Heart right ventricle (tissue), 16 donors: ENCODE measurements around the gene SPNS3. TPM values are rescaled to one million over a fixed set of nuclear protein-coding genes. Genes with fewer than 3 reads are reported as not detected.

Source experiments
- ATAC-seq, 8 donors: fragments of 200-7000 bp; cut with Tn5 transposase; one replicate each; pipeline ENCODE4 v1.9.1; 2020; ENCODE audit warnings: mild to moderate bottlenecking in 8 of 8, moderate library complexity in 8 of 8, moderate number of reproducible peaks in 1 of 8
- DNase-seq, 2 donors: peaks; one replicate each; pipeline ENCODE4 v3.0.0-alpha.2; 2020
- H3K27ac ChIP-seq, 10 donors: fragments of 200-600 bp; sonication (generic) in 2 of 10; one replicate each; pipeline versions ENCODE4 v1.5.0 to v1.8.0; 2020 to 2022; ENCODE audit warnings: mild to moderate bottlenecking in 3 of 10
- H3K27me3 ChIP-seq, 7 donors: fragments of 200-600 bp; one replicate each; pipeline ENCODE4 v1.8.0; 2021 to 2022; ENCODE audit warnings: mild to moderate bottlenecking in 2 of 7
- H3K36me3 ChIP-seq, 9 donors: fragments of 200-600 bp; sonication (generic) in 1 of 9; one replicate each; pipeline versions ENCODE4 v1.5.0 to v1.8.0; 2020 to 2022; ENCODE audit warnings: mild to moderate bottlenecking in 2 of 9
- H3K4me1 ChIP-seq, 9 donors: fragments of 200-600 bp; sonication (generic) in 1 of 9; one replicate each; pipeline versions ENCODE4 v1.5.0 to v1.8.0; 2020 to 2022; ENCODE audit warnings: mild to moderate bottlenecking in 4 of 9
- H3K4me3 ChIP-seq, 10 donors: fragments of 200-600 bp; sonication (generic) in 2 of 10; one replicate each; pipeline versions ENCODE4 v1.5.0 to v1.8.0; 2020 to 2022; ENCODE audit warnings: mild to moderate bottlenecking in 7 of 10, moderate library complexity in 2 of 10
- H3K9me3 ChIP-seq, 11 donors: fragments of 200-600 bp in 10 of 11; sonication (generic) in 2 of 11; one replicate each; pipeline versions ENCODE4 v1.5.0 to v1.8.0; 2013 to 2022; ENCODE audit warnings: mild to moderate bottlenecking in 2 of 11, control low read depth in 1 of 11, moderate library complexity in 1 of 11
- WGBS, 2 donors: extraction: QIAGEN DNeasy Blood & Tissue Kit; methylation state at CpG; one replicate each; pipeline ENCODE4 v1.1.7; 2013; ENCODE audit warnings: inconsistent platforms in 1 of 2; 5-methylcytosine and 5-hydroxymethylcytosine counted together
- intact Hi-C, 10 donors: fragments of 100-400 bp; cut with DNase I; formaldehyde crosslinking; loops; one replicate each; pipeline versions ENCODE4 v1.11.1 to v1.14.2; 2022
- polyA plus RNA-seq, 2 donors: library from polyadenylated mRNA; stranded (reverse); fragments of 200-250 nt; gene quantifications; one replicate each; pipeline ENCODE4 v1.2.3, GENCODE V29; 2013
- total RNA-seq, 10 donors: library from RNA; stranded (reverse); fragmentation: NEBNext Ultra II Directional in 3 of 10; extraction: Animal tissue kit (Norgen Biotek cat#: 25700) in 3 of 10; gene quantifications; one replicate each; pipeline versions ENCODE4 v1.2.1 to v1.2.4, GENCODE V29; 2021 to 2023
- TF ChIP-seq, protein P1 (sequence below), 9 donors: fragments of 200-600 bp; sonication (generic) in 2 of 9; IDR thresholded peaks; one replicate each; pipeline versions ENCODE4 v1.5.0 to v1.8.0; 2021 to 2022; ENCODE audit warnings: antibody characterized with exemption in 9 of 9, mild to moderate bottlenecking in 5 of 9, moderate library complexity in 1 of 9
- donor health status: Arrhythmogenic right ventricular cardiomyopathy.
- donor health status: ischemic (EF 13 %, LVEDD 7.1; RV severe dilation, severe dysfunction).
- donor health status: healthy with polysubstance abuse.
- donor health status: DM: no; HTN: yes; CAD: no.
- donor health status: DM: no; HTN: no; CAD: no.
- donor health status: ischemic (EF 25% LVEDD 6.9; RV normal size, moderate dysfunction).
- donor health status: ischemic (EF 25% LVEDD 5.7; RV mildly dilated, moderate dysfunction).
- donor health status: healthy.
- donor health status: DM: yes; HTN: yes; CAD: no.
- donor health status: Ischemic cardiomyopathy.
- donor health status: ischemic (EF 35%, LVEDD 5.7; RV mildly dilated, moderate dysfunction).
- donor health status: nonischemic (EF 11% LVEDD 7.7; RV severe dilation, severe dysfunction).
- donor health status: DM: yes; HTN: yes; CAD: no.
- donor health status: PGD.
- donor health status: ischemic (EF 29% LVEDD 5.4; RV normal size, mild dysfunction).
- donor health status: nonischemic (EF 23%, LVEDD 6.1; RV moderate dilation, normal function).

SPNS3 gene
- total and polyA plus RNA-seq, 12 donors, result 0.13 to 4.2 (median 0.89) TPM; not detected in 1

GRCh38 chr17:4520894-4521600, 87.3 kb downstream of the SPNS3 start:
- H3K4me3 ChIP-seq, result no peak overlapping the region
- H3K27me3 ChIP-seq, result no peaks in the 10 kb centered on the region
- intact Hi-C loops, result no loop called here
- H3K36me3 ChIP-seq, result peaks cover 0 to 8% (median 0%) of the 10 kb centered on the region in 9 donors
- peaks cover 0 to 3% (median 0%) of the 10 kb centered on the region in 11 donors for H3K9me3 ChIP-seq
- peaks cover 14 to 58% (median 44%) of the 10 kb centered on the region in 9 donors for H3K4me1 ChIP-seq
- H3K27ac ChIP-seq, result peak overlapping the region; percentile 40 to 96 (median 86)
- TF ChIP-seq, protein P1, sequence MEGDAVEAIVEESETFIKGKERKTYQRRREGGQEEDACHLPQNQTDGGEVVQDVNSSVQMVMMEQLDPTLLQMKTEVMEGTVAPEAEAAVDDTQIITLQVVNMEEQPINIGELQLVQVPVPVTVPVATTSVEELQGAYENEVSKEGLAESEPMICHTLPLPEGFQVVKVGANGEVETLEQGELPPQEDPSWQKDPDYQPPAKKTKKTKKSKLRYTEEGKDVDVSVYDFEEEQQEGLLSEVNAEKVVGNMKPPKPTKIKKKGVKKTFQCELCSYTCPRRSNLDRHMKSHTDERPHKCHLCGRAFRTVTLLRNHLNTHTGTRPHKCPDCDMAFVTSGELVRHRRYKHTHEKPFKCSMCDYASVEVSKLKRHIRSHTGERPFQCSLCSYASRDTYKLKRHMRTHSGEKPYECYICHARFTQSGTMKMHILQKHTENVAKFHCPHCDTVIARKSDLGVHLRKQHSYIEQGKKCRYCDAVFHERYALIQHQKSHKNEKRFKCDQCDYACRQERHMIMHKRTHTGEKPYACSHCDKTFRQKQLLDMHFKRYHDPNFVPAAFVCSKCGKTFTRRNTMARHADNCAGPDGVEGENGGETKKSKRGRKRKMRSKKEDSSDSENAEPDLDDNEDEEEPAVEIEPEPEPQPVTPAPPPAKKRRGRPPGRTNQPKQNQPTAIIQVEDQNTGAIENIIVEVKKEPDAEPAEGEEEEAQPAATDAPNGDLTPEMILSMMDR (IDR thresholded peaks at IDR 0.05), result no peak
- DNase-seq, result no peak
- peak in 6 of 8 donors; percentile 32 to 59 (median 52) for ATAC-seq
- 74 to 75% methylated on average over 8 of the region's 8 CpGs for WGBS, 2 donors

DNA sequence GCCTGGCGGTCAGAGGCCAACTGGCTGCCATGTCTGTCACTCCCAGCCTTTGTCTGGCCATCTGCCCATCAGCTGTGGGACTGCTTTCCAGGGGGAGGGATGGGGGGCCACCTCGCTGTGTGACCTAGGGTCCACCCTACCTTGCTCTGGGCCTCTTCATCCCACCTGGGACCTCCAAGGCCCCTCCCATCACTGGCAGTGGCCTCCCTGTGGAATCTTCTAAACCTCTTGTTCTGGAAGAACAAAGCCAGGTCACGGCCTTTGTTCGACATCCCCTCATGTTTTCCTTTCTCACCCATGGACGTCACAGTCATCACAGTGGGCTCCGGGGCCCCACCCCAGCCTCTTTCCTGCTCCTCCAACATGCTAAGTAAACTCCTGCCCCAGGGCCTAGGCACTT, 88.9 kb downstream of the SPNS3 start:
- peak; percentile 24 to 75 (median 57) for ATAC-seq
- H3K27ac ChIP-seq, result peak overlapping the region; percentile 7 to 96 (median 86)
- peaks cover 0 to 8% (median 0%) of the 10 kb centered on the region in 9 donors for H3K36me3 ChIP-seq
- no peaks in the 10 kb centered on the region for H3K27me3 ChIP-seq
- peak in 1 of 2 donors; percentile 63 for DNase-seq
- TF ChIP-seq, protein P1 (IDR thresholded peaks at IDR 0.05), result no peak
- 69 to 72% methylated on average over 6 of the region's 6 CpGs for WGBS, 2 donors
- intact Hi-C loops, result loop anchor here in 1 of 10 donors (1.0 kb wide), 1 partner anchor 12 kb away; no protein-coding TSS in a partner anchor
- peaks cover 14 to 70% (median 47%) of the 10 kb centered on the region in 9 donors for H3K4me1 ChIP-seq
- H3K4me3 ChIP-seq, result no peak overlapping the region
- H3K9me3 ChIP-seq, result peaks cover 0 to 2% (median 0%) of the 10 kb centered on the region in 11 donors

DNA sequence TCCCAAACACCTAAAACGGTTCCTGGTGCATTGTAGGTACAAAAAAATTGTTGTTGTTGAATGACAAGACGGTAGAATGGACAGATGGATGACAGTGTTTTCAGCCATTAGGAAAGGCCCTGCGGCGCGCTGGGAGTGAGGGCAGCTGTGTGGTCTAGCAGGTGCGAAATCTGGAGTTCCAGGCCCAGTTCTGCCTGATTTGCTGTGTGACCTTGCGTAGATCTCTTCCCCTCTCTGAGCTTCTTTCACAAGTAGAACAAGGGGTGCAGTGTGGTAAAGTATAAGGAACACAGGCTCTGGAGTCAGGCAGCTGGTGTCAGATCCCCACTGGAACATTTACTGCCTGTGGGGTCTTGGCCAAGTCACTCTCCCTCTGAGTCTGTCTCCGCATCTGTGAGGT, 90.2 kb downstream of the SPNS3 start:
- 84 to 98% methylated on average over 8 of the region's 8 CpGs for WGBS, 2 donors
- Histone ChIP-seq H3K4me1 (peaks cover 13 to 75% (median 46%) of the 10 kb centered on the region in 9 donors), H3K27ac (peak overlapping the region in 3 of 10 donors; percentile 9 to 96 (median 84))

GRCh38 chr17:4525691-4526397, 92.1 kb downstream of the SPNS3 start:
- TF ChIP-seq, protein P1 (IDR thresholded peaks at IDR 0.05), result no peak
- H3K9me3 ChIP-seq, result no peaks in the 10 kb centered on the region
- intact Hi-C loops, result no loop called here
- no peaks in the 10 kb centered on the region for H3K27me3 ChIP-seq
- DNase-seq, result no peak
- WGBS, 2 donors, result 90% methylated on average over 11 of the region's 11 CpGs
- peaks cover 14 to 74% (median 44%) of the 10 kb centered on the region in 9 donors for H3K4me1 ChIP-seq
- peaks cover 0 to 8% (median 0%) of the 10 kb centered on the region in 9 donors for H3K36me3 ChIP-seq
- no peak overlapping the region for H3K4me3 ChIP-seq
- no peak overlapping the region for H3K27ac ChIP-seq
- no peak for ATAC-seq

More for the DNA sequence above, 90.2 kb downstream of the SPNS3 start:
- TF ChIP-seq, protein P1 (IDR thresholded peaks at IDR 0.05), result no peak
- DNase-seq, result no peak
- no peak for ATAC-seq
- Histone ChIP-seq H3K27me3 (no peaks in the 10 kb centered on the region), H3K9me3 (no peaks in the 10 kb centered on the region), H3K36me3 (peaks cover 0 to 8% (median 0%) of the 10 kb centered on the region in 9 donors), H3K4me3 (no peak overlapping the region)
- intact Hi-C loops, result no loop called here
